Esophagus muscularis mucosa (tissue), 3 donors: ENCODE data around the gene CTSH.

ENCODE experiments used
- POLR2A ChIP-seq: fragments of 450-650 bp; IDR thresholded peaks from one replicate; pipeline ENCODE4 v1.6.1; 2017; ENCODE audit warnings: antibody characterized with exemption, moderate library complexity, mild to moderate bottlenecking, low read depth
- TF ChIP-seq, protein P1 (sequence below), 3 experiments: fragments of 200-600 bp in 2 of 3; fragments of 450-650 bp in 1 of 3; sonication (generic) in 2 of 3; IDR thresholded peaks; one replicate each; pipeline ENCODE4 v1.5.1; 2017 to 2019; ENCODE audit warnings: antibody characterized with exemption in 3 of 3, mild to moderate bottlenecking in 2 of 3, moderate library complexity in 1 of 3

DNA sequence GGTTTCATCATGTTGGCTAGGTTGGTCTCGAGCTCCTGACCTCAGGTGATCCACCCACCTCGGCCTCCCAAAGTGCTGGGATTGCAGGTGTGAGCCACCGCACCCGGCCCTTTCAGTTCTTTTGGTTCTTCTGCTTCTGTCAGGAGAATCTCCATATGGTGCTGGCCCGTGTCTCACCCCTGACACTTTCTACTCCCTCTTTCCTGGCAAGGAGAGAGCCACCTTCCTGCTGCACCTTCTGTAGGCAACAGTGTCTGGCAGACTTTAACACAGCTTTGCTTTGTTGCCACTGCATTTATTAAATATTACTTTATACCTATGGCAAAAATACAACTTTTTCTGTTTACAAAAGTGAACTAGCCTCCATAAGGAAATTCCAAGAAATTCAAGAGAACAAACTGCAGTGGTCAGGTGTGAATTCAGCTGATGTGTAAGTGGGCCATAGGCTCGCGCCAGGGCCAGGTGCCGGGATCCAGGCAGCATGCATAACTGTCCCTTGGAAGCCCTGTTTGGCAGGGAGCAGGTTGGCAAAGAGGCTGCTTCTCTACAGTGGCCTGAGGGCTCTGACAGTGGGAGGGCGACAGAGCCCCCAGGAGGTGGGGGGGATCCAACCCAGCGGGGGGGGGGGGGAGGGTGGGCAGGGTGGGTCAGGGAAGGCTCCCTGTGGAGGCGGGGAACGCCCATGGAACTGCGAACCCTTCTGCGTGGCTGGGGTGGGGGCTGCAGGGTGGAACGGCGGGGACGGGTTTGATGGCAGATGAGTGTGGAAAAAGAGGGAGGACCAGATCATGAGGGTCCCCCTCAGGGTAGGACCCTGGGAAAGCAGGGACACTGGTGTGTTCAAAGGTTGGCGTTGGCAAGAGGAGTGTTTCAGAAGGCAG, 21.1 kb downstream of the CTSH start:
- TF ChIP-seq, protein P1, sequence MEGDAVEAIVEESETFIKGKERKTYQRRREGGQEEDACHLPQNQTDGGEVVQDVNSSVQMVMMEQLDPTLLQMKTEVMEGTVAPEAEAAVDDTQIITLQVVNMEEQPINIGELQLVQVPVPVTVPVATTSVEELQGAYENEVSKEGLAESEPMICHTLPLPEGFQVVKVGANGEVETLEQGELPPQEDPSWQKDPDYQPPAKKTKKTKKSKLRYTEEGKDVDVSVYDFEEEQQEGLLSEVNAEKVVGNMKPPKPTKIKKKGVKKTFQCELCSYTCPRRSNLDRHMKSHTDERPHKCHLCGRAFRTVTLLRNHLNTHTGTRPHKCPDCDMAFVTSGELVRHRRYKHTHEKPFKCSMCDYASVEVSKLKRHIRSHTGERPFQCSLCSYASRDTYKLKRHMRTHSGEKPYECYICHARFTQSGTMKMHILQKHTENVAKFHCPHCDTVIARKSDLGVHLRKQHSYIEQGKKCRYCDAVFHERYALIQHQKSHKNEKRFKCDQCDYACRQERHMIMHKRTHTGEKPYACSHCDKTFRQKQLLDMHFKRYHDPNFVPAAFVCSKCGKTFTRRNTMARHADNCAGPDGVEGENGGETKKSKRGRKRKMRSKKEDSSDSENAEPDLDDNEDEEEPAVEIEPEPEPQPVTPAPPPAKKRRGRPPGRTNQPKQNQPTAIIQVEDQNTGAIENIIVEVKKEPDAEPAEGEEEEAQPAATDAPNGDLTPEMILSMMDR (IDR thresholded peaks at IDR 0.05), result no peak
- TF ChIP-seq POLR2A, result no peak
